Measurements from ENCODE around the gene C4orf50. TPM values are rescaled to one million over a fixed set of nuclear protein-coding genes. Genes with fewer than 3 reads are reported as not detected.

The C4orf50 gene
- total and polyA plus RNA-seq, 4 donors, result under 0.01 to 0.17 TPM; not detected in 2

GRCh38 chr4:5877392-5877791, 140.8 kb downstream of the C4orf50 start:
- Histone ChIP-seq H3K4me3 (ENCODE audit: low read depth in 1 of 3, low read length in 3 of 3) (no peak overlapping the region), H3K36me3 (ENCODE audit: control insufficient read depth in 4 of 4, insufficient read depth in 3 of 4, low read depth in 1 of 4, low read length in 3 of 4) (no peaks in the 10 kb centered on the region), H3K27me3 (ENCODE audit: control insufficient read depth in 4 of 4, insufficient read depth in 4 of 4, low read length in 3 of 4) (peaks cover 0 to 12% (median 5%) of the 10 kb centered on the region in 4 donors), H3K9ac (ENCODE audit: low read depth in 1 of 2, low read length in 2 of 2) (no peak overlapping the region), H3K4me1 (ENCODE audit: control insufficient read depth in 4 of 4, insufficient read depth in 4 of 4, low read length in 3 of 4) (no peaks in the 10 kb centered on the region), H3K27ac (ENCODE audit: low read depth in 1 of 2, low read length in 2 of 2) (no peak overlapping the region), H3K9me3 (ENCODE audit: control insufficient read depth in 4 of 4, low read length in 3 of 4) (peaks cover 0 to 2% (median 0%) of the 10 kb centered on the region in 4 donors)
- TF ChIP-seq, protein P1, sequence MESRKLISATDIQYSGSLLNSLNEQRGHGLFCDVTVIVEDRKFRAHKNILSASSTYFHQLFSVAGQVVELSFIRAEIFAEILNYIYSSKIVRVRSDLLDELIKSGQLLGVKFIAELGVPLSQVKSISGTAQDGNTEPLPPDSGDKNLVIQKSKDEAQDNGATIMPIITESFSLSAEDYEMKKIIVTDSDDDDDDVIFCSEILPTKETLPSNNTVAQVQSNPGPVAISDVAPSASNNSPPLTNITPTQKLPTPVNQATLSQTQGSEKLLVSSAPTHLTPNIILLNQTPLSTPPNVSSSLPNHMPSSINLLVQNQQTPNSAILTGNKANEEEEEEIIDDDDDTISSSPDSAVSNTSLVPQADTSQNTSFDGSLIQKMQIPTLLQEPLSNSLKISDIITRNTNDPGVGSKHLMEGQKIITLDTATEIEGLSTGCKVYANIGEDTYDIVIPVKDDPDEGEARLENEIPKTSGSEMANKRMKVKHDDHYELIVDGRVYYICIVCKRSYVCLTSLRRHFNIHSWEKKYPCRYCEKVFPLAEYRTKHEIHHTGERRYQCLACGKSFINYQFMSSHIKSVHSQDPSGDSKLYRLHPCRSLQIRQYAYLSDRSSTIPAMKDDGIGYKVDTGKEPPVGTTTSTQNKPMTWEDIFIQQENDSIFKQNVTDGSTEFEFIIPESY (IDR thresholded peaks at IDR 0.05), result no peak
- no peak for TF ChIP-seq FOXA1 (IDR thresholded peaks at IDR 0.05)
- no peak for TF ChIP-seq RAD21 (IDR thresholded peaks at IDR 0.05)
- WGBS, result 75% methylated on average over 9 of the region's 9 CpGs
- DNase-seq (ENCODE audit: low spot score), result no peak

GRCh38 chr4:5874811-5875449, 143.3 kb downstream of the C4orf50 start:
- no peak overlapping the region for H3K27ac ChIP-seq (ENCODE audit: low read depth in 1 of 2, low read length in 2 of 2)
- no peaks in the 10 kb centered on the region for H3K4me1 ChIP-seq (ENCODE audit: control insufficient read depth in 4 of 4, insufficient read depth in 4 of 4, low read length in 3 of 4)
- 38% methylated on average over 6 of the region's 6 CpGs for WGBS
- TF ChIP-seq FOXA1 (IDR thresholded peaks at IDR 0.05) (no peak), TAF1 (conservative IDR thresholded peaks at IDR 0.05) (no peak), YY1 (IDR thresholded peaks at IDR 0.05) (no peak), ATF3 (IDR thresholded peaks at IDR 0.05) (no peak)
- peaks cover 0 to 2% (median 0%) of the 10 kb centered on the region in 4 donors for H3K9me3 ChIP-seq (ENCODE audit: control insufficient read depth in 4 of 4, low read length in 3 of 4)
- DNase-seq (ENCODE audit: low spot score), result no peak
- no peak overlapping the region for H3K4me3 ChIP-seq (ENCODE audit: low read depth in 1 of 3, low read length in 3 of 3)
- H3K27me3 ChIP-seq (ENCODE audit: control insufficient read depth in 4 of 4, insufficient read depth in 4 of 4, low read length in 3 of 4), result peaks cover 0 to 7% (median 3%) of the 10 kb centered on the region in 4 donors
- H3K36me3 ChIP-seq (ENCODE audit: control insufficient read depth in 4 of 4, insufficient read depth in 3 of 4, low read depth in 1 of 4, low read length in 3 of 4), result no peaks in the 10 kb centered on the region
- no peak overlapping the region for H3K9ac ChIP-seq (ENCODE audit: low read depth in 1 of 2, low read length in 2 of 2)

- no peak overlapping the region for H3K27ac ChIP-seq (ENCODE audit: low read depth in 1 of 2, low read length in 2 of 2)
- H3K36me3 ChIP-seq (ENCODE audit: control insufficient read depth in 4 of 4, insufficient read depth in 3 of 4, low read depth in 1 of 4, low read length in 3 of 4), result no peaks in the 10 kb centered on the region
- H3K9me3 ChIP-seq (ENCODE audit: control insufficient read depth in 4 of 4, low read length in 3 of 4), result peaks cover 0 to 2% (median 0%) of the 10 kb centered on the region in 4 donors
- 62% methylated on average over 13 of the region's 13 CpGs for WGBS
- no peak for TF ChIP-seq HNF4G (IDR thresholded peaks at IDR 0.05)
- no peak overlapping the region for H3K9ac ChIP-seq (ENCODE audit: low read depth in 1 of 2, low read length in 2 of 2)
- peaks cover 0 to 5% (median 0%) of the 10 kb centered on the region in 4 donors for H3K27me3 ChIP-seq (ENCODE audit: control insufficient read depth in 4 of 4, insufficient read depth in 4 of 4, low read length in 3 of 4)
- no peak for DNase-seq (ENCODE audit: low spot score)
- H3K4me1 ChIP-seq (ENCODE audit: control insufficient read depth in 4 of 4, insufficient read depth in 4 of 4, low read length in 3 of 4), result no peaks in the 10 kb centered on the region
- no peak overlapping the region for H3K4me3 ChIP-seq (ENCODE audit: low read depth in 1 of 3, low read length in 3 of 3)
These were observed 147.5 kb downstream of the C4orf50 start for GRCh38 chr4:5870701-5871100.

- H3K36me3 ChIP-seq (ENCODE audit: control insufficient read depth in 4 of 4, insufficient read depth in 3 of 4, low read depth in 1 of 4, low read length in 3 of 4), result no peaks in the 10 kb centered on the region
- H3K4me1 ChIP-seq (ENCODE audit: control insufficient read depth in 4 of 4, insufficient read depth in 4 of 4, low read length in 3 of 4), result no peaks in the 10 kb centered on the region
- peaks cover 0 to 5% (median 0%) of the 10 kb centered on the region in 4 donors for H3K27me3 ChIP-seq (ENCODE audit: control insufficient read depth in 4 of 4, insufficient read depth in 4 of 4, low read length in 3 of 4)
- no peak overlapping the region for H3K27ac ChIP-seq (ENCODE audit: low read depth in 1 of 2, low read length in 2 of 2)
- H3K9me3 ChIP-seq (ENCODE audit: control insufficient read depth in 4 of 4, low read length in 3 of 4), result peaks cover 0 to 2% (median 0%) of the 10 kb centered on the region in 4 donors
- no peak overlapping the region for H3K9ac ChIP-seq (ENCODE audit: low read depth in 1 of 2, low read length in 2 of 2)
- no peak for DNase-seq (ENCODE audit: low spot score)
- no peak overlapping the region for H3K4me3 ChIP-seq (ENCODE audit: low read depth in 1 of 3, low read length in 3 of 3)
- WGBS, result 62% methylated on average over 14 of the region's 14 CpGs
- TF ChIP-seq CTCF (IDR thresholded peaks at IDR 0.05; ENCODE audit: low read depth, low read length, missing input control), result no peak
- TF ChIP-seq, protein P1 (IDR thresholded peaks at IDR 0.05), result no peak
- no peak for TF ChIP-seq RAD21 (IDR thresholded peaks at IDR 0.05)
- TF ChIP-seq MAX (IDR thresholded peaks at IDR 0.05), result no peak
- TF ChIP-seq EGR1 (IDR thresholded peaks at IDR 0.05; ENCODE audit: low read depth in 2 of 2), result no peak
- TF ChIP-seq SP1 (IDR thresholded peaks at IDR 0.05), result no peak
- no peak for TF ChIP-seq FOXA1 (IDR thresholded peaks at IDR 0.05)
- TF ChIP-seq JUND (IDR thresholded peaks at IDR 0.05), result no peak
- TF ChIP-seq FOXA2 (IDR thresholded peaks at IDR 0.05), result no peak
- no peak for TF ChIP-seq TAF1 (conservative IDR thresholded peaks at IDR 0.05)
These were observed 148.1 kb downstream of the C4orf50 start for GRCh38 chr4:5869966-5870619.
